ENCODE data around the gene DNHD1. TPM values are rescaled to one million over a fixed set of nuclear protein-coding genes. Genes with fewer than 3 reads are reported as not detected.

The DNHD1 gene
- total RNA-seq, 1 donor from 2014 or later: 9.3 TPM

DNA sequence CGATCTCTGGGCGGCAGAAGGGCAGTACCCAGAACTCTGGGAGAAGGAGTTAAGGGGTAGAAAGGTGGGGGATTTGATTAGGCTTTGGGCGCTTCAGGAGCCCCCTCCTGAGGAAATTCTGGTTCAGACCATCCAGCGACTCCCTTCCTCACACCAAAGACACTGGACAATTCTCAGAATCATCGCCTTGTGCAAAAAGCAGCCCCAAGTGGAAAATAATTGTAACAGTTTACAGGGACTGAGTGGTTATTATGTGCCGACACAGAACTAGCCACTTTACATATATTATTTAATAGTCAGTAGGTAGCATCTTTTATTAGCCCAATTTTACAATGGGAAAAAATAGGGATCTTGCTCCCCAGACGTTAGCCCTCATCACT, 22.7 kb upstream of the DNHD1 start:
- TF ChIP-seq, protein P1, sequence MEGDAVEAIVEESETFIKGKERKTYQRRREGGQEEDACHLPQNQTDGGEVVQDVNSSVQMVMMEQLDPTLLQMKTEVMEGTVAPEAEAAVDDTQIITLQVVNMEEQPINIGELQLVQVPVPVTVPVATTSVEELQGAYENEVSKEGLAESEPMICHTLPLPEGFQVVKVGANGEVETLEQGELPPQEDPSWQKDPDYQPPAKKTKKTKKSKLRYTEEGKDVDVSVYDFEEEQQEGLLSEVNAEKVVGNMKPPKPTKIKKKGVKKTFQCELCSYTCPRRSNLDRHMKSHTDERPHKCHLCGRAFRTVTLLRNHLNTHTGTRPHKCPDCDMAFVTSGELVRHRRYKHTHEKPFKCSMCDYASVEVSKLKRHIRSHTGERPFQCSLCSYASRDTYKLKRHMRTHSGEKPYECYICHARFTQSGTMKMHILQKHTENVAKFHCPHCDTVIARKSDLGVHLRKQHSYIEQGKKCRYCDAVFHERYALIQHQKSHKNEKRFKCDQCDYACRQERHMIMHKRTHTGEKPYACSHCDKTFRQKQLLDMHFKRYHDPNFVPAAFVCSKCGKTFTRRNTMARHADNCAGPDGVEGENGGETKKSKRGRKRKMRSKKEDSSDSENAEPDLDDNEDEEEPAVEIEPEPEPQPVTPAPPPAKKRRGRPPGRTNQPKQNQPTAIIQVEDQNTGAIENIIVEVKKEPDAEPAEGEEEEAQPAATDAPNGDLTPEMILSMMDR (IDR thresholded peaks at IDR 0.05; ENCODE audit: partially characterized antibody, unreplicated experiment): no peak
- H3K4me3 Mint-ChIP-seq (ENCODE audit: unreplicated experiment): peak overlapping the region; percentile 91

GRCh38 chr11:6474806-6475500, 22.1 kb upstream of the DNHD1 start:
- peaks cover 13% of the 10 kb centered on the region for H3K9me3 Mint-ChIP-seq (ENCODE audit: unreplicated experiment)
- H3K36me3 Mint-ChIP-seq (ENCODE audit: unreplicated experiment): no peaks in the 10 kb centered on the region
- DNase-seq: no peak
- H3K4me3 Mint-ChIP-seq (ENCODE audit: unreplicated experiment): peak overlapping the region; percentile 91
- H3K27ac Mint-ChIP-seq (ENCODE audit: unreplicated experiment): peak overlapping the region; percentile 99
- TF ChIP-seq, protein P1 (IDR thresholded peaks at IDR 0.05; ENCODE audit: partially characterized antibody, unreplicated experiment): no peak
- peaks cover 20% of the 10 kb centered on the region for H3K4me1 Mint-ChIP-seq (ENCODE audit: low read depth, unreplicated experiment)
- peaks cover 8% of the 10 kb centered on the region for H3K27me3 Mint-ChIP-seq (ENCODE audit: unreplicated experiment)

More for the DNA sequence above, 22.7 kb upstream of the DNHD1 start:
- Mint-ChIP-seq H3K27ac (ENCODE audit: unreplicated experiment) (peak overlapping the region; percentile 99), H3K9me3 (ENCODE audit: unreplicated experiment) (peaks cover 13% of the 10 kb centered on the region), H3K36me3 (ENCODE audit: unreplicated experiment) (no peaks in the 10 kb centered on the region), H3K4me1 (ENCODE audit: low read depth, unreplicated experiment) (peaks cover 20% of the 10 kb centered on the region), H3K27me3 (ENCODE audit: unreplicated experiment) (peaks cover 8% of the 10 kb centered on the region)
- no peak for DNase-seq

DNA sequence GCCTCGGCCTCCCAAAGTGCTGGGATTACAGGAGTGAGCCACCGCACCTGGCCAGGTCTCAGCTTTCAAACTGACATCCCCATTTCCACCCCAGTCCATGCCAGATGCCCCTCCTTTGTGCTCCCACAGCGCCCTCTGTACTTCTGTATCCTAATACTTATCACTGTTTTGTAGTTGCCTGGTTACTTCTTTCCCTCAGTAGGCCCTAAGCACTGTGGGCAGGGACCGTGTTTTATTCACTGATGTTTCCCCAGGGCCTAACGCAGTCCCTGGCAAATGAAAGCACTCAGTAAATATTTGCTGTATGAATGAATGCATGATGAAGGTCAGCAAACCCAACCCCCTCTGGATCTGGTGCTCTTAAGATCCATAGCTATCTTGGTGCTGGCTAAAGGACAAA, 21.1 kb upstream of the DNHD1 start:
- DNase-seq: no peak
- Mint-ChIP-seq H3K27me3 (ENCODE audit: unreplicated experiment) (peaks cover 8% of the 10 kb centered on the region), H3K27ac (ENCODE audit: unreplicated experiment) (no peak overlapping the region), H3K9me3 (ENCODE audit: unreplicated experiment) (peaks cover 13% of the 10 kb centered on the region), H3K4me1 (ENCODE audit: low read depth, unreplicated experiment) (peaks cover 24% of the 10 kb centered on the region), H3K36me3 (ENCODE audit: unreplicated experiment) (no peaks in the 10 kb centered on the region), H3K4me3 (ENCODE audit: unreplicated experiment) (no peak overlapping the region)
- TF ChIP-seq, protein P1 (IDR thresholded peaks at IDR 0.05; ENCODE audit: partially characterized antibody, unreplicated experiment): no peak

DNA sequence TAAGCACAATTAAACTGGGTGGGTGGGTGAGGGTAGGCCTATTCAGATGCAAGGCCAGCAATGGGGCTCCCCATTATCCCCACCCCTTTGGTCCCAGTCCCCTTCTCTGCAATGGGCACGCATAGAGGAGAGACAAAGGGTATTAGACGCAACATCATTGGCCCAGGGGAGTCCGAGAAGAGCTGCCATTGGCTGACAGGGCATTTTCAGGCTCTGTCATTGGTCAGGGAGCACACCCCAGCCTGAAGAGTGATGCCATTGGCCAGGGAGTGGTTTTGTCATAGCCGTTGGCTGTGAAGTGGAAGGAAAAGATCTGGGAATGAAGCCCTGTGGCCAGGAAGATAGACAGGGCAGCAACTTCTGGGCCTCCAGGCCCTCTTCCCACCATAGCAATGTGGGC, 20.5 kb upstream of the DNHD1 start:
- peaks cover 13% of the 10 kb centered on the region for H3K9me3 Mint-ChIP-seq (ENCODE audit: unreplicated experiment)
- peaks cover 8% of the 10 kb centered on the region for H3K27me3 Mint-ChIP-seq (ENCODE audit: unreplicated experiment)
- H3K4me1 Mint-ChIP-seq (ENCODE audit: low read depth, unreplicated experiment): peaks cover 18% of the 10 kb centered on the region
- no peak overlapping the region for H3K27ac Mint-ChIP-seq (ENCODE audit: unreplicated experiment)
- TF ChIP-seq, protein P1 (IDR thresholded peaks at IDR 0.05; ENCODE audit: partially characterized antibody, unreplicated experiment): no peak
- DNase-seq: no peak
- no peak overlapping the region for H3K4me3 Mint-ChIP-seq (ENCODE audit: unreplicated experiment)
- no peaks in the 10 kb centered on the region for H3K36me3 Mint-ChIP-seq (ENCODE audit: unreplicated experiment)

DNA sequence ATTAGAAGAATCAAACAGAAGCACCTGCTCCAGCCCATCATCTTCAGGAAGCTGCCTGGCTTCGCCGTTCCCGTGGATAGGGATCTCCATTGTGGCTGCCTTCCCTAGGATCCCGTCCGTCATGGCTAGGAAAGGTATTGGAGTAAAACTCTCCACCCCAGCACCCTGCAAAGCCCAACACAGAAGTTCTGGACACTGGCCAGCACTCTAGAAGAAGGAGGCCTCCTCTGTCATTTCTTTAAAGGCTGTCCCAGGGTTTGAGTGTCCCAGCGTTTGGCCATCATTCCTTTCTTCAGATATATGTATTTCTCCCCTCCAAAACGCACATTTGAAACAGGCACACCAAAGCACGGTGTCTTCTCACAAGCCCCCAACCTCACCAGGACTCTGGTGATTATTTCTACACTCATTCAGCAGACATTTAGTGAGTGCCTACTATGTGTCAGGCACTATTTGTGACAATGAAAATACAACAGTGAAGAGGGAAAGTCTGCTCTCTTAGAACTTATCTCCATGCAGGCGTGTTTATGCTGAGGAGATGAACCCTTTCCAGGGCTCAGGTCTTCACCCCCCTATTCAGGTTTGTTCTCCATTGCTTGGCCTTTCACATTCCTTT, 16.7 kb upstream of the DNHD1 start:
- Mint-ChIP-seq H3K9me3 (ENCODE audit: unreplicated experiment) (peaks cover 6% of the 10 kb centered on the region), H3K36me3 (ENCODE audit: unreplicated experiment) (no peaks in the 10 kb centered on the region), H3K27me3 (ENCODE audit: unreplicated experiment) (peaks cover 7% of the 10 kb centered on the region), H3K27ac (ENCODE audit: unreplicated experiment) (peak overlapping the region; percentile 91), H3K4me3 (ENCODE audit: unreplicated experiment) (peak overlapping the region; percentile 96), H3K4me1 (ENCODE audit: low read depth, unreplicated experiment) (peaks cover 4% of the 10 kb centered on the region)
- TF ChIP-seq, protein P1 (IDR thresholded peaks at IDR 0.05; ENCODE audit: partially characterized antibody, unreplicated experiment): no peak
- DNase-seq: no peak
